HEK293 (cell line): ENCODE measurements around the gene PDXK.

Experiments used
- EGR2 ChIP-seq: fragments of 450-650 bp; formaldehyde crosslinking; IDR thresholded peaks from 2 replicates; pipeline ENCODE4 v1.5.1; 2016; ENCODE audit warnings: low read depth, missing biosample characterization, missing genetic modification characterization
- GLI4 ChIP-seq: fragments of 450-650 bp; formaldehyde crosslinking; IDR thresholded peaks from 2 replicates; pipeline ENCODE4 v1.5.1; 2016; ENCODE audit warnings: missing biosample characterization, missing genetic modification characterization
- GLIS1 ChIP-seq: fragments of 450-650 bp; formaldehyde crosslinking; IDR thresholded peaks from 2 replicates; pipeline ENCODE4 v1.5.1; 2016; ENCODE audit warnings: missing biosample characterization, missing genetic modification characterization
- HOXC10 ChIP-seq: sonication (generic); formaldehyde crosslinking; IDR thresholded peaks from 2 replicates; pipeline ENCODE4 v1.8.1; 2023; ENCODE audit warnings: mild to moderate bottlenecking, missing genetic modification reagents
- IKZF3 ChIP-seq: fragments of 450-650 bp; IDR thresholded peaks from 2 replicates; pipeline ENCODE4 v1.5.0; 2018; ENCODE audit warnings: missing biosample characterization, mild to moderate bottlenecking, missing genetic modification characterization, moderate library complexity
- KLF8 ChIP-seq: fragments of 450-650 bp; formaldehyde crosslinking; IDR thresholded peaks from 2 replicates; pipeline ENCODE4 v1.5.1; 2016; ENCODE audit warnings: missing biosample characterization, missing genetic modification characterization
- SALL2 ChIP-seq: fragments of 450-650 bp; formaldehyde crosslinking; IDR thresholded peaks from 2 replicates; pipeline ENCODE4 v1.5.0; 2017; ENCODE audit warnings: missing biosample characterization, mild to moderate bottlenecking, missing genetic modification characterization, borderline replicate concordance
- SP2 ChIP-seq: fragments of 450-650 bp; formaldehyde crosslinking; IDR thresholded peaks from 2 replicates; pipeline ENCODE4 v1.5.1; 2016; ENCODE audit warnings: missing biosample characterization, missing genetic modification characterization
- SP3 ChIP-seq: fragments of 450-650 bp; formaldehyde crosslinking; IDR thresholded peaks from 2 replicates; pipeline ENCODE4 v1.5.1; 2016; ENCODE audit warnings: missing biosample characterization, missing genetic modification characterization
- ZBTB1 ChIP-seq: fragments of 450-650 bp; formaldehyde crosslinking; IDR thresholded peaks from 2 replicates; pipeline ENCODE4 v1.5.1; 2016; ENCODE audit warnings: missing biosample characterization, missing genetic modification characterization
- ZBTB17 ChIP-seq: fragments of 450-650 bp; formaldehyde crosslinking; IDR thresholded peaks from 2 replicates; pipeline ENCODE4 v1.5.1; 2016; ENCODE audit warnings: missing biosample characterization, missing genetic modification characterization
- ZBTB20 ChIP-seq: fragments of 450-650 bp; formaldehyde crosslinking; IDR thresholded peaks from 2 replicates; pipeline ENCODE4 v1.5.1; 2016; ENCODE audit warnings: missing biosample characterization, missing genetic modification characterization
- ZFP69B ChIP-seq: fragments of 450-650 bp; formaldehyde crosslinking; IDR thresholded peaks from 2 replicates; pipeline ENCODE4 v1.5.1; 2016; ENCODE audit warnings: missing biosample characterization, missing genetic modification characterization
- ZIC2 ChIP-seq: fragments of 450-650 bp; formaldehyde crosslinking; IDR thresholded peaks from 2 replicates; pipeline ENCODE4 v1.5.1; 2016; ENCODE audit warnings: missing biosample characterization, missing genetic modification characterization
- ZNF10 ChIP-seq: fragments of 450-650 bp; formaldehyde crosslinking; IDR thresholded peaks from 2 replicates; pipeline ENCODE4 v1.5.1; 2017; ENCODE audit warnings: missing biosample characterization, missing genetic modification characterization
- ZNF112 ChIP-seq: fragments of 450-650 bp; formaldehyde crosslinking; IDR thresholded peaks from 2 replicates; pipeline ENCODE4 v1.5.0; 2017; ENCODE audit warnings: missing biosample characterization, missing genetic modification characterization
- ZNF140 ChIP-seq: fragments of 450-650 bp; formaldehyde crosslinking; IDR thresholded peaks from 2 replicates; pipeline ENCODE4 v1.5.1; 2016; ENCODE audit warnings: missing biosample characterization, missing genetic modification characterization
- ZNF155 ChIP-seq: fragments of 450-650 bp; formaldehyde crosslinking; IDR thresholded peaks from 2 replicates; pipeline ENCODE4 v1.5.1; 2016; ENCODE audit warnings: missing biosample characterization, missing genetic modification characterization
- ZNF19 ChIP-seq: fragments of 450-650 bp; formaldehyde crosslinking; IDR thresholded peaks from 2 replicates; pipeline ENCODE4; 2016; ENCODE audit warnings: missing biosample characterization, missing genetic modification characterization, low read depth
- ZNF202 ChIP-seq: fragments of 450-650 bp; formaldehyde crosslinking; IDR thresholded peaks from 2 replicates; pipeline ENCODE4 v1.5.1; 2016; ENCODE audit warnings: missing biosample characterization, missing genetic modification characterization, borderline replicate concordance
- ZNF394 ChIP-seq: fragments of 450-650 bp; formaldehyde crosslinking; IDR thresholded peaks from 2 replicates; pipeline ENCODE4 v1.5.1; 2016; ENCODE audit warnings: missing biosample characterization, missing genetic modification characterization, mild to moderate bottlenecking, moderate library complexity, borderline replicate concordance
- ZNF423 ChIP-seq: fragments of 450-650 bp; formaldehyde crosslinking; IDR thresholded peaks from 2 replicates; pipeline ENCODE4 v1.5.1; 2016; ENCODE audit warnings: missing biosample characterization, missing genetic modification characterization
- ZNF48 ChIP-seq: fragments of 450-650 bp; formaldehyde crosslinking; IDR thresholded peaks from 2 replicates; pipeline ENCODE4 v1.5.1; 2016; ENCODE audit warnings: missing biosample characterization, missing genetic modification characterization
- ZNF600 ChIP-seq: fragments of 450-650 bp; formaldehyde crosslinking; IDR thresholded peaks from 2 replicates; pipeline ENCODE4 v1.5.1; 2016; ENCODE audit warnings: missing biosample characterization, missing genetic modification characterization
- ZNF629 ChIP-seq: fragments of 450-650 bp; formaldehyde crosslinking; IDR thresholded peaks from 2 replicates; pipeline ENCODE4 v1.5.1; 2017; ENCODE audit warnings: missing biosample characterization, missing genetic modification characterization
- ZNF660 ChIP-seq: fragments of 450-650 bp; IDR thresholded peaks from 2 replicates; pipeline ENCODE4 v1.5.1; 2018; ENCODE audit warnings: missing biosample characterization, mild to moderate bottlenecking, missing genetic modification characterization
- TF ChIP-seq, protein P1 (sequence below): fragments of 450-650 bp; formaldehyde crosslinking; IDR thresholded peaks from 2 replicates; pipeline ENCODE4 v1.5.1; 2017; ENCODE audit warnings: missing biosample characterization, mild to moderate bottlenecking, missing genetic modification characterization, moderate library complexity
- TF ChIP-seq, protein P2 (sequence below): sonication (generic); formaldehyde crosslinking; IDR thresholded peaks from 2 replicates; pipeline ENCODE4 v1.8.1; 2022; ENCODE audit warnings: mild to moderate bottlenecking, moderate library complexity, missing genetic modification reagents
- TF ChIP-seq, protein P3 (sequence below): fragments of 450-650 bp; formaldehyde crosslinking; IDR thresholded peaks from 2 replicates; pipeline ENCODE4 v1.5.1; 2016; ENCODE audit warnings: missing biosample characterization, missing genetic modification characterization
- TF ChIP-seq, protein P4 (sequence below): fragments of 450-650 bp; formaldehyde crosslinking; IDR thresholded peaks from 2 replicates; pipeline ENCODE4 v1.5.1; 2016; ENCODE audit warnings: missing biosample characterization, missing genetic modification characterization, borderline replicate concordance
- TF ChIP-seq, protein P5 (sequence below): fragments of 450-650 bp; formaldehyde crosslinking; IDR thresholded peaks from 2 replicates; pipeline ENCODE4 v1.5.1; 2016; ENCODE audit warnings: missing biosample characterization, missing genetic modification characterization

Gene PDXK

DNA sequence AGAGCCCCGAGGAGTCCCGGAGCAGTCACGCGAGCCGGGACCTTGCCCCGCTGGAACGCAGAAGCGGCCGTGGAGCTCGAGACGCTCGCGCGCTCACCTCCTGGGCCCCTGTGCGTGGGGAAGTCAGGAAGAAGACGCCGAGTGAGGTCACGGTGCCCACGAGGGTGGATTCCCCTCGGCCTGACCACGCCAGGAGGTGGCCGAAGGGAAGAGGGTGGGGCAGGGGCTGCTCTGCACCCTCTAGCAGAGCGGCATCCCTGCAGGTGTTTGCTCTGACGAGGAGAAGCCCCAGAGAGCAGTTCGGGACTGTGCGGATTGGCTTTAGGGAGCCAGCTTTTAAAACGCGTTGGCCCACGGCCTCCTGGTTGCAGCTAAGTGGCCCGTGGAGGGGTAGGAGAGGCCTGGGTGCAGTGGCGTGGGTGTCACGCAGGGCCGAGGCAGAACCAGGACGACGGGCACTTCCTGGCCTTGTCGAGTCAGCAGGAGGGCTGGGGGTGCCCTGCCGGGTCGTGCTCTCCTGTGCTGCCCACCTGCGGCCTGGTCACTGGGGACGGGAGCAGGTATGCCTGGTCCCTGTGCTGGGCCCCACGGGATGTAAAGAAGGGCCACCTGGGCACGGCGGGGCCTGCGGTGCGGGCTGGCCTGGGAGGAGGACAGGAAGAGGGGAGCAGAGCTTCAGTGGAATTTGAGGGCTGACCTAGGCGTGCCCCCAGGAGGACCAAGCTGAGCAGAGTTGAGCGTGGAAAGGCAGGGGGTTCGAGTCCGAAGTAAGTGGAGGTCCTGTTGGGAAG, 1.0 kb downstream of the PDXK start (continued):
- TF ChIP-seq ZNF10 (tag by site-specific recombination), result no peak
- TF ChIP-seq GLIS1, result peak; percentile 19; the same call in 1 of the 2 replicates
- TF ChIP-seq ZNF202 (tag by site-specific recombination), result no peak
- TF ChIP-seq ZNF112, result no peak
- TF ChIP-seq, protein P1, sequence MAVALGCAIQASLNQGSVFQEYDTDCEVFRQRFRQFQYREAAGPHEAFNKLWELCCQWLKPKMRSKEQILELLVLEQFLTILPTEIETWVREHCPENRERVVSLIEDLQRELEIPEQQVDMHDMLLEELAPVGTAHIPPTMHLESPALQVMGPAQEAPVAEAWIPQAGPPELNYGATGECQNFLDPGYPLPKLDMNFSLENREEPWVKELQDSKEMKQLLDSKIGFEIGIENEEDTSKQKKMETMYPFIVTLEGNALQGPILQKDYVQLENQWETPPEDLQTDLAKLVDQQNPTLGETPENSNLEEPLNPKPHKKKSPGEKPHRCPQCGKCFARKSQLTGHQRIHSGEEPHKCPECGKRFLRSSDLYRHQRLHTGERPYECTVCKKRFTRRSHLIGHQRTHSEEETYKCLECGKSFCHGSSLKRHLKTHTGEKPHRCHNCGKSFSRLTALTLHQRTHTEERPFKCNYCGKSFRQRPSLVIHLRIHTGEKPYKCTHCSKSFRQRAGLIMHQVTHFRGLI (tag by site-specific recombination), result no peak
- no peak for TF ChIP-seq ZBTB1 (tag by site-specific recombination)
- no peak for TF ChIP-seq HOXC10 (CRISPR knock-in tag)
- TF ChIP-seq, protein P2, sequence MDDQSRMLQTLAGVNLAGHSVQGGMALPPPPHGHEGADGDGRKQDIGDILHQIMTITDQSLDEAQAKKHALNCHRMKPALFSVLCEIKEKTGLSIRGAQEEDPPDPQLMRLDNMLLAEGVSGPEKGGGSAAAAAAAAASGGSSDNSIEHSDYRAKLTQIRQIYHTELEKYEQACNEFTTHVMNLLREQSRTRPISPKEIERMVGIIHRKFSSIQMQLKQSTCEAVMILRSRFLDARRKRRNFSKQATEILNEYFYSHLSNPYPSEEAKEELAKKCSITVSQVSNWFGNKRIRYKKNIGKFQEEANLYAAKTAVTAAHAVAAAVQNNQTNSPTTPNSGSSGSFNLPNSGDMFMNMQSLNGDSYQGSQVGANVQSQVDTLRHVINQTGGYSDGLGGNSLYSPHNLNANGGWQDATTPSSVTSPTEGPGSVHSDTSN (CRISPR knock-in tag), result peak; percentile 17; the same call in 1 of the 2 replicates
- TF ChIP-seq ZFP69B (tag by site-specific recombination), result 0 out of 2 replicates have a peak, but pooled peaks have one; percentile 4
- no peak for TF ChIP-seq ZNF629
- peak; percentile 9; the same call in 1 of the 2 replicates for TF ChIP-seq ZNF394
- TF ChIP-seq ZNF48, result no peak
- TF ChIP-seq, protein P3, sequence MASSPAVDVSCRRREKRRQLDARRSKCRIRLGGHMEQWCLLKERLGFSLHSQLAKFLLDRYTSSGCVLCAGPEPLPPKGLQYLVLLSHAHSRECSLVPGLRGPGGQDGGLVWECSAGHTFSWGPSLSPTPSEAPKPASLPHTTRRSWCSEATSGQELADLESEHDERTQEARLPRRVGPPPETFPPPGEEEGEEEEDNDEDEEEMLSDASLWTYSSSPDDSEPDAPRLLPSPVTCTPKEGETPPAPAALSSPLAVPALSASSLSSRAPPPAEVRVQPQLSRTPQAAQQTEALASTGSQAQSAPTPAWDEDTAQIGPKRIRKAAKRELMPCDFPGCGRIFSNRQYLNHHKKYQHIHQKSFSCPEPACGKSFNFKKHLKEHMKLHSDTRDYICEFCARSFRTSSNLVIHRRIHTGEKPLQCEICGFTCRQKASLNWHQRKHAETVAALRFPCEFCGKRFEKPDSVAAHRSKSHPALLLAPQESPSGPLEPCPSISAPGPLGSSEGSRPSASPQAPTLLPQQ (tag by site-specific recombination), result 0 out of 2 replicates have a peak, but pooled peaks have one; percentile 23
- TF ChIP-seq ZNF600 (tag by site-specific recombination), result peak; percentile 76; the same call in 1 of the 2 replicates
- no peak; the same call in 1 of the 2 replicates for TF ChIP-seq ZBTB17 (tag by site-specific recombination)
- no peak for TF ChIP-seq ZNF19 (tag by site-specific recombination)
- TF ChIP-seq SP3 (tag by site-specific recombination), result peak; percentile 47
- TF ChIP-seq IKZF3 (tag by site-specific recombination), result no peak
- TF ChIP-seq ZBTB20 (tag by site-specific recombination), result peak; percentile 66; the same call in 1 of the 2 replicates
- no peak for TF ChIP-seq ZNF140
- TF ChIP-seq KLF8 (tag by site-specific recombination), result 0 out of 2 replicates have a peak, but pooled peaks have one; percentile 19
- no peak for TF ChIP-seq GLI4 (tag by site-specific recombination)
- TF ChIP-seq ZIC2 (tag by site-specific recombination), result peak; percentile 64
- TF ChIP-seq SP2, result no peak
- no peak; the same call in 1 of the 2 replicates for TF ChIP-seq ZNF423 (tag by site-specific recombination)
- no peak for TF ChIP-seq SALL2 (tag by site-specific recombination)
- TF ChIP-seq ZNF155 (tag by site-specific recombination), result no peak
- TF ChIP-seq ZNF660, result no peak
- peak; percentile 29 for TF ChIP-seq EGR2
- TF ChIP-seq, protein P4, sequence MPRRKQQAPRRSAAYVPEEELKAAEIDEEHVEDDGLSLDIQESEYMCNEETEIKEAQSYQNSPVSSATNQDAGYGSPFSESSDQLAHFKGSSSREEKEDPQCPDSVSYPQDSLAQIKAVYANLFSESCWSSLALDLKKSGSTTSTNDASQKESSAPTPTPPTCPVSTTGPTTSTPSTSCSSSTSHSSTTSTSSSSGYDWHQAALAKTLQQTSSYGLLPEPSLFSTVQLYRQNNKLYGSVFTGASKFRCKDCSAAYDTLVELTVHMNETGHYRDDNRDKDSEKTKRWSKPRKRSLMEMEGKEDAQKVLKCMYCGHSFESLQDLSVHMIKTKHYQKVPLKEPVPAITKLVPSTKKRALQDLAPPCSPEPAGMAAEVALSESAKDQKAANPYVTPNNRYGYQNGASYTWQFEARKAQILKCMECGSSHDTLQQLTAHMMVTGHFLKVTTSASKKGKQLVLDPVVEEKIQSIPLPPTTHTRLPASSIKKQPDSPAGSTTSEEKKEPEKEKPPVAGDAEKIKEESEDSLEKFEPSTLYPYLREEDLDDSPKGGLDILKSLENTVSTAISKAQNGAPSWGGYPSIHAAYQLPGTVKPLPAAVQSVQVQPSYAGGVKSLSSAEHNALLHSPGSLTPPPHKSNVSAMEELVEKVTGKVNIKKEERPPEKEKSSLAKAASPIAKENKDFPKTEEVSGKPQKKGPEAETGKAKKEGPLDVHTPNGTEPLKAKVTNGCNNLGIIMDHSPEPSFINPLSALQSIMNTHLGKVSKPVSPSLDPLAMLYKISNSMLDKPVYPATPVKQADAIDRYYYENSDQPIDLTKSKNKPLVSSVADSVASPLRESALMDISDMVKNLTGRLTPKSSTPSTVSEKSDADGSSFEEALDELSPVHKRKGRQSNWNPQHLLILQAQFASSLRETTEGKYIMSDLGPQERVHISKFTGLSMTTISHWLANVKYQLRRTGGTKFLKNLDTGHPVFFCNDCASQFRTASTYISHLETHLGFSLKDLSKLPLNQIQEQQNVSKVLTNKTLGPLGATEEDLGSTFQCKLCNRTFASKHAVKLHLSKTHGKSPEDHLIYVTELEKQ (tag by site-specific recombination), result no peak
- TF ChIP-seq, protein P5, sequence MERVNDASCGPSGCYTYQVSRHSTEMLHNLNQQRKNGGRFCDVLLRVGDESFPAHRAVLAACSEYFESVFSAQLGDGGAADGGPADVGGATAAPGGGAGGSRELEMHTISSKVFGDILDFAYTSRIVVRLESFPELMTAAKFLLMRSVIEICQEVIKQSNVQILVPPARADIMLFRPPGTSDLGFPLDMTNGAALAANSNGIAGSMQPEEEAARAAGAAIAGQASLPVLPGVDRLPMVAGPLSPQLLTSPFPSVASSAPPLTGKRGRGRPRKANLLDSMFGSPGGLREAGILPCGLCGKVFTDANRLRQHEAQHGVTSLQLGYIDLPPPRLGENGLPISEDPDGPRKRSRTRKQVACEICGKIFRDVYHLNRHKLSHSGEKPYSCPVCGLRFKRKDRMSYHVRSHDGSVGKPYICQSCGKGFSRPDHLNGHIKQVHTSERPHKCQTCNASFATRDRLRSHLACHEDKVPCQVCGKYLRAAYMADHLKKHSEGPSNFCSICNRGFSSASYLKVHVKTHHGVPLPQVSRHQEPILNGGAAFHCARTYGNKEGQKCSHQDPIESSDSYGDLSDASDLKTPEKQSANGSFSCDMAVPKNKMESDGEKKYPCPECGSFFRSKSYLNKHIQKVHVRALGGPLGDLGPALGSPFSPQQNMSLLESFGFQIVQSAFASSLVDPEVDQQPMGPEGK (tag by site-specific recombination), result 0 out of 2 replicates have a peak, but pooled peaks have one; percentile 24
